Activated naive CD4-positive, alpha-beta T cell (primary cell): ENCODE data around the gene SLMAP.
"Not testable (repeated sequence)": the region's sequence is repeated elsewhere in the genome, so short reads cannot be mapped to it uniquely, and the experiment has no call there.

Experiments
- DNase-seq, 4 experiments: peaks; one replicate each; lab custom pipeline; 2025; lab: John Stamatoyannopoulos, UW

SLMAP gene

GRCh38 chr3:57826952-57827723 lies 71.0 kb downstream of the SLMAP start:
- DNase-seq = no peak

- no peak for DNase-seq
Observed at GRCh38 chr3:57827757-57828156, 71.6 kb downstream of the SLMAP start.

- DNase-seq = no peak
Observed at GRCh38 chr3:57832486-57832885, 76.4 kb downstream of the SLMAP start.

GRCh38 chr3:57832900-57833313 lies 76.8 kb downstream of the SLMAP start:
- DNase-seq = no peak

GRCh38 chr3:57833763-57834162 lies 77.7 kb downstream of the SLMAP start:
- no peak for DNase-seq

GRCh38 chr3:57837686-57838085 lies 81.6 kb downstream of the SLMAP start:
- DNase-seq = no peak

- DNase-seq = no peak
Observed at GRCh38 chr3:57838627-57839026, 82.5 kb downstream of the SLMAP start.

- no peak for DNase-seq
Observed at GRCh38 chr3:57840473-57840872, 84.4 kb downstream of the SLMAP start.

GRCh38 chr3:57841818-57842217 lies 85.7 kb downstream of the SLMAP start:
- DNase-seq = no peak

GRCh38 chr3:57848177-57848738 lies 92.1 kb downstream of the SLMAP start:
- DNase-seq = no peak

GRCh38 chr3:57851304-57851703 lies 95.2 kb downstream of the SLMAP start:
- no peak for DNase-seq

- no peak for DNase-seq
Observed at GRCh38 chr3:57852896-57853295, 96.8 kb downstream of the SLMAP start.

GRCh38 chr3:57855281-57855680 lies 99.2 kb downstream of the SLMAP start:
- DNase-seq = no peak

- no peak for DNase-seq
Observed at GRCh38 chr3:57855943-57856342, 99.8 kb downstream of the SLMAP start.

GRCh38 chr3:57856675-57857074 lies 100.6 kb downstream of the SLMAP start:
- no peak for DNase-seq

- no peak for DNase-seq
Observed at GRCh38 chr3:57862894-57863293, 106.8 kb downstream of the SLMAP start.

- DNase-seq = no peak
Observed at GRCh38 chr3:57863380-57863779, 107.3 kb downstream of the SLMAP start.

GRCh38 chr3:57864853-57865252 lies 108.7 kb downstream of the SLMAP start:
- no peak for DNase-seq

GRCh38 chr3:57869110-57869509 lies 113.0 kb downstream of the SLMAP start:
- not testable (repeated sequence) for DNase-seq

- DNase-seq = no peak
Observed at GRCh38 chr3:57872606-57873005, 116.5 kb downstream of the SLMAP start.

GRCh38 chr3:57876632-57877031 lies 120.5 kb downstream of the SLMAP start:
- DNase-seq = no peak

GRCh38 chr3:57877116-57877515 lies 121.0 kb downstream of the SLMAP start:
- DNase-seq = no peak

GRCh38 chr3:57884436-57884835 lies 128.3 kb downstream of the SLMAP start:
- DNase-seq = not testable (repeated sequence)

GRCh38 chr3:57889807-57890206 lies 133.7 kb downstream of the SLMAP start:
- no peak for DNase-seq
